ENCODE data around the gene ST6GALNAC5.

ST6GALNAC5 gene

DNA sequence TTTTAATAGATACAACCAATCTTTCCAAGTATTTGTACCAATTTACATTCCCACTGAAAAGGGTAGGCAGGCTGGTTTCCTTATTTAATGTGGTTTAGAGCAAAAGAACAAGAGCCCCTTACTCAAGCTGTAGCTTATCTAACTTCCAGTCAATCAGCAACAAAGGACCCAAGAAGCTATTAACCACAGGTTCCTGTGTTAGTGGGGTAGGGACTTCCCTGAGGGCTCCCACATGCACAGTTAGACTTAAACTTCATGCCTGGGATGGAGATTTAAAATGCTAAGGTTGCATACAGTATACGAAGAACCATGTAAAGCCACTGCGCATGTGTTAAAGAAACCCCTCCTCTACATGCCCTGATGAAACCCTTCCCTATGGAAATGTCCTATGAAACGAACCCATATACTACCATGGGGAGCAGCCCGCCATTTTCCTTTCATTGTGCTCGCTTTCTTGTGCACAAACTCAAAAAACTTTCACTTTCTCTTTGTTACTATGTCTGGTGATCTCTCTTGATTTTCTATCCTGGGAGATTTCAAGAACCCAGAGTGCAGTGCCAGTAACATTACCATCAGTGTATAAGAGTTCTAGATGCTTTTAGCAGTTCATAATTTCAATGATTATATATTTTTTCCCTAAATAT, 23.3 kb upstream of the ST6GALNAC5 start:
- Histone ChIP-seq H3K9me3 (ENCODE audit: low read length) (no peaks in the 10 kb centered on the region), H3K4me1 (ENCODE audit: insufficient read depth, low read length) (no peaks in the 10 kb centered on the region), H3K36me3 (ENCODE audit: insufficient read depth, low read length) (no peaks in the 10 kb centered on the region), H3K27me3 (ENCODE audit: insufficient read depth, low read length) (no peaks in the 10 kb centered on the region), H2AFZ (ENCODE audit: low read depth, low read length) (no peak overlapping the region), H3K4me3 (ENCODE audit: low read length) (no peak overlapping the region)

DNA sequence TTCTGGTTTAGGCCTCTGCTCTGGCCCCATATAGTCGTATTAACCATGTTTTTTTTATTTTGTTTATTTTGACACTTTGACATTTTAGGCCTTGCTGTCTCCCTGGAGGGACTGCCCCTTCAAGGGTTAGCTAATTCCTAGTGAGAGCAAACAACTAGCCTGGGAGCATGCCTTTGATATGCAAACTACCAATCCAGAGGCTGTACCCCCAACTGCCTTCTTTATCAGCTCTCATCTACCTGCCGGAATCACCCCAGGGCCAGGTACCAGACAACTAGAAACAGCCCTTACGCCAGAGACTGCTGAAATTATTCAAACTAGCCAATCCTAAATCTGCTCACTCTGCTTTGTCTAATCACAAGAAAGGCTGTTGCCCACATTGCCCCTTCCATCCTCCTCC, 13.0 kb upstream of the ST6GALNAC5 start:
- no peaks in the 10 kb centered on the region for H3K9me3 ChIP-seq (ENCODE audit: low read length)
- H3K4me1 ChIP-seq (ENCODE audit: insufficient read depth, low read length): peaks cover 8% of the 10 kb centered on the region
- no peaks in the 10 kb centered on the region for H3K27me3 ChIP-seq (ENCODE audit: insufficient read depth, low read length)
- no peak overlapping the region for H3K4me3 ChIP-seq (ENCODE audit: low read length)
- H3K36me3 ChIP-seq (ENCODE audit: insufficient read depth, low read length): no peaks in the 10 kb centered on the region
- no peak overlapping the region for H2AFZ ChIP-seq (ENCODE audit: low read depth, low read length)

DNA sequence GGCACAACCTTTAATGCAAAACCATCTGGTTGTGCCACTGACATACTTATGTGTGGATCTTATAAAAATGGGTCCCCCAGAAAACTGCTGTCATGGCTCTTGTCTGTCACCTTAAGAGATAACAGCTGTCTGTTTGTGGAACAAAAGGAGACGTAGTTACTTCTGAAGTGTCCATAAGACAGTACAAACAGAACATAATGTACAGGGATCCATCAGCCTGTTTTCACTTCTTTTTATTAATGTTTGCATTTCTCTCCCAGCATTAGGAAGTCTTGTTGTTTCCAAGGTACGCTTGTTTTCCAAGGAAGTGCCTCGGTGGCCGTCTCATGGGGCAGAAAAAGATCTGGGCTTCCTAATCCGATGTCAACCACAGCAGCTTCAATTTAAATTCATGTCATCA, 11.2 kb upstream of the ST6GALNAC5 start:
- no peak overlapping the region for H3K4me3 ChIP-seq (ENCODE audit: low read length)
- H3K36me3 ChIP-seq (ENCODE audit: insufficient read depth, low read length): no peaks in the 10 kb centered on the region
- H2AFZ ChIP-seq (ENCODE audit: low read depth, low read length): no peak overlapping the region
- no peaks in the 10 kb centered on the region for H3K9me3 ChIP-seq (ENCODE audit: low read length)
- H3K27me3 ChIP-seq (ENCODE audit: insufficient read depth, low read length): no peaks in the 10 kb centered on the region
- peaks cover 8% of the 10 kb centered on the region for H3K4me1 ChIP-seq (ENCODE audit: insufficient read depth, low read length)

DNA sequence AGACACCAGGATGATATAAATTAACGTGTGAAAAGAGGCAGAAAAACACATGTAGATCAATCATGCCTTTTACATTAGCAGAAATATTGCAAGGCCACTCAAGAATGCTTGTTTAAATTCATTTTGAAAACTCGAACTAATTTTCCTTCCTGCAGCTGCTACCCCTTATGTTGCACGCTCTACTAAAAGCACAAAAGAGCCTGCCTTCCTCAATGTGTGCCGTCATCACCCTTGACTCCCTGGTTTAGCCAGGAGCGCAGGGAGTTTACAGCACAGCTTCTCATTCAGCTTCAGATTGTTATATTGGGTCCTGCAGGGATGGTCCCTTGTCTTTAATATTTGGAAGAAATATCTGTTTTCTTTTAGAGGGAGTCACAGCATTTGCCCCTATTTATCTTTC, 10.1 kb upstream of the ST6GALNAC5 start:
- Histone ChIP-seq H3K4me1 (ENCODE audit: insufficient read depth, low read length) (peaks cover 8% of the 10 kb centered on the region), H2AFZ (ENCODE audit: low read depth, low read length) (no peak overlapping the region), H3K4me3 (ENCODE audit: low read length) (no peak overlapping the region), H3K36me3 (ENCODE audit: insufficient read depth, low read length) (no peaks in the 10 kb centered on the region), H3K27me3 (ENCODE audit: insufficient read depth, low read length) (no peaks in the 10 kb centered on the region), H3K9me3 (ENCODE audit: low read length) (no peaks in the 10 kb centered on the region)

DNA sequence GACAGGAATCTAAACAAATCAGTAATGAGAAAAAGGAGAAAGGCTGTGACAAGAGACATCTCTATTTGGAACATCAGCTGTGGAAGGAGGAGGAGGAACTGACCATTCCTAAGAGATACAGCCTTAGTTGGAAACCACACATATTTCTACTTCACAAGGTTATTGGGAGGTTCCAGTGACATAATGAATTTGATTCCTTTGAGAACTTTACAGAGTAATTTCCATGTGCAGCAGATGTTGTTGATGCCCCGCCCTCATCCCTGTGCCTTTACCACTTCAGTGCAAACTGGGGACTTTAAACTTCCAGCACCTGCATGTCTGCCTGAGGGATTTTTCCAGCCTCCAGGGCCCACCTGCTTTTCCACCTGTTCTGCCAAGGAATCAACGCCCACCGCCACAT, 9.3 kb upstream of the ST6GALNAC5 start:
- Histone ChIP-seq H3K36me3 (ENCODE audit: insufficient read depth, low read length) (no peaks in the 10 kb centered on the region), H3K4me3 (ENCODE audit: low read length) (no peak overlapping the region), H3K4me1 (ENCODE audit: insufficient read depth, low read length) (peaks cover 8% of the 10 kb centered on the region), H3K27me3 (ENCODE audit: insufficient read depth, low read length) (no peaks in the 10 kb centered on the region), H2AFZ (ENCODE audit: low read depth, low read length) (no peak overlapping the region), H3K9me3 (ENCODE audit: low read length) (no peaks in the 10 kb centered on the region)

DNA sequence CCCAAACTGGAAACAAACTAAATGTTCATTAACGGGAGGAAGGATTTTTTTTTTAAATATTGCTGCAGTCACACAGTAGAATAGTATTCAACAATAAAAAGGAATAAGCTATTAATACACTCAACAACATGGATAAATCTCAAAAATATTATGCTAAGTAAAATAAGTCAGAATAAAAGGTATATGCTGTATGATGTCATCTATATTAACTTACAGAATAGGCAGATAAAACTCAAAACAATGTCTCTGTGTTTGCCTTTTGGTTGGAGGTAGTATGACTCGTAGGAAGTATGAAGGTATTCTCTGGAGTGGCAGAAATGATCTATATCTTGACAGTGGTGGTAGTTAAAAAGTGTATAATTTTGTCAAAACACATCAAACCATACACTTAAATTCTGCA, 6.1 kb upstream of the ST6GALNAC5 start:
- peaks cover 8% of the 10 kb centered on the region for H3K4me1 ChIP-seq (ENCODE audit: insufficient read depth, low read length)
- H2AFZ ChIP-seq (ENCODE audit: low read depth, low read length): no peak overlapping the region
- H3K27me3 ChIP-seq (ENCODE audit: insufficient read depth, low read length): no peaks in the 10 kb centered on the region
- no peaks in the 10 kb centered on the region for H3K36me3 ChIP-seq (ENCODE audit: insufficient read depth, low read length)
- H3K4me3 ChIP-seq (ENCODE audit: low read length): no peak overlapping the region
- no peaks in the 10 kb centered on the region for H3K9me3 ChIP-seq (ENCODE audit: low read length)

DNA sequence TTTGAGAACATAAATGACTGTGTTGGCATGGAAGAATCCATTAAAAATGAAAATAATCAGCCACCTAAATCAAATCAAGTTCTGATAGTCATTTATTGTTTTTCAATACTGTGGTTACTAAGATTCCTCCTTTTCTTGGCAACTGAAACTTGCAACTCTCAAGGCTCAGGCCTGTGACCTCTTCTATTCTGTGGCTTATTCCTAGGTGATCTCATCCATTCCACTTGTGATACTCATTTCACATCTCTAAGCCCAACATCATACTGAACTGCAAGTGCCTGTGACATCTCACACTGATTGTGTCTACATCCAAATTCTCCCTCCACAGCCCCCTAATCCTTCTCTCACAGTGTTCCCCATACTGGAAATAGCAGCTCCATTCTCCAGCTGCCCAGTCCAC, 4.8 kb upstream of the ST6GALNAC5 start:
- H3K9me3 ChIP-seq (ENCODE audit: low read length): no peaks in the 10 kb centered on the region
- no peak overlapping the region for H2AFZ ChIP-seq (ENCODE audit: low read depth, low read length)
- no peaks in the 10 kb centered on the region for H3K36me3 ChIP-seq (ENCODE audit: insufficient read depth, low read length)
- H3K4me1 ChIP-seq (ENCODE audit: insufficient read depth, low read length): peaks cover 3% of the 10 kb centered on the region
- H3K27me3 ChIP-seq (ENCODE audit: insufficient read depth, low read length): no peaks in the 10 kb centered on the region
- H3K4me3 ChIP-seq (ENCODE audit: low read length): no peak overlapping the region

DNA sequence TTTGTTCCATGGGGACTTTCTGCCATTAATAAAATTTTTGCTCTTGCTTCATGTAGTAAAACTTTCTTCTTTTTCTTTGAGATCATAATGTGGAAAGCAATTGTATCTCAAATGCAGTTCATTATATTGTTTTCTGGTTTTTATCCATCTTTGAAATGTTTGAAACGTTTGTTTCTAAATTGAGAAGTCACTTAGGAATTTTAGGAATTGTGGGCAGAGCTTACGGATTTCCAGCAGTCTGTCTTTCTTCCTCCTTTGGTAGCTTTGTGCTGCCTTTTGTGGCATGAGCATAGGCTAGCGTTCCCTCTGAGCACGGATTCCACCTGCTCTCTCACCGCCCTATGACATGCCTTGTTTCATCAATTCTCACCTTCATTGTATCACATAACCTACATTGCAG, 2.9 kb upstream of the ST6GALNAC5 start:
- Histone ChIP-seq H3K9me3 (ENCODE audit: low read length) (no peaks in the 10 kb centered on the region), H3K27me3 (ENCODE audit: insufficient read depth, low read length) (no peaks in the 10 kb centered on the region), H3K4me3 (ENCODE audit: low read length) (no peak overlapping the region), H2AFZ (ENCODE audit: low read depth, low read length) (no peak overlapping the region), H3K36me3 (ENCODE audit: insufficient read depth, low read length) (no peaks in the 10 kb centered on the region), H3K4me1 (ENCODE audit: insufficient read depth, low read length) (peaks cover 9% of the 10 kb centered on the region)

DNA sequence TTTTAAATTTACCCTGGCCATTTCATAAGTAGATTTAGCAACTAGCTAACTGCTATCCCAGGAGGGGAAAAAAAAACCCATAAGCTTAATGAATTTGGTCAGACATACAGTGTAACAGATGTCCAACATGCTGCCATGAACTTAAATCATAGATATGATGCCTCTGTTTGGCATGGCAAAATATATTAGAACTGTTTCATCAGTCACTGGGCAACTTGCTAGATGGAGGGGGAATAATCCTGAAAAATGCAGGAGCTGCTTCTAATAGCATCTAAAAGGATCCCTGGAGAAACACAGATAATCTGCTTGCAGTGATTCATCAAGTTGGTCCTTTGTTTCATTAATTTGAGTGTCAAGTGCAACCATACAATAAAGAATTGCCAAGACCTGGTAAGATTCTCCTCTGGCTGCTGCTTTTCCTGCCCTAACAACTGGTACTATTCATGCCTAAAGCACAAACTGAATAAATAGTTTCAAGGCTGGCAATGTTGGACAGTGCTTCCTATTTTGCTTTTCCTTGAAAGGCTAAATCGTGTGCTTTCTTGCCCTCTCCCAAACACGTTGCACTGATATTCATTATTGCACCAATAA, 1.5 kb upstream of the ST6GALNAC5 start:
- Histone ChIP-seq H3K4me3 (ENCODE audit: low read length) (no peak overlapping the region), H2AFZ (ENCODE audit: low read depth, low read length) (no peak overlapping the region), H3K4me1 (ENCODE audit: insufficient read depth, low read length) (peaks cover 14% of the 10 kb centered on the region), H3K36me3 (ENCODE audit: insufficient read depth, low read length) (no peaks in the 10 kb centered on the region), H3K9me3 (ENCODE audit: low read length) (no peaks in the 10 kb centered on the region), H3K27me3 (ENCODE audit: insufficient read depth, low read length) (no peaks in the 10 kb centered on the region)

DNA sequence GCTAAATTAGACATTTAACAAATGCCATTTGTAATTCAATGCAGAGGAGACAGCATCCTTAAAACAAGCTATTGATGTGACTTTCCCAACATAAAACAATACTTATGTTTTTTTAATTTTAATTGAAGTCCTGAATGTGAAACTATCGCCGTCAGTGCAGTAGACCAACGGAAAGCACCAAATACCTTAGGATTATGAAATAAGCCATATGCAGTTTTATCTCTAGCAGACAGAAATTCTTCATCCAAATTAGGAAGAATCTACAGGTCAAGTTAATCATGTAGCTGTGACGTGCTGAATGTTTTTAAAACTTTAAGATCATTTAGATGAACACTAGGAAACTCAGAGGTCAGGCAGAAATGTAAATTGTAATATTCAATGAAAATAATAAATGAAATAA, 714 bp upstream of the ST6GALNAC5 start:
- Histone ChIP-seq H3K4me3 (ENCODE audit: low read length) (no peak overlapping the region), H2AFZ (ENCODE audit: low read depth, low read length) (no peak overlapping the region), H3K36me3 (ENCODE audit: insufficient read depth, low read length) (peaks cover 2% of the 10 kb centered on the region), H3K9me3 (ENCODE audit: low read length) (no peaks in the 10 kb centered on the region), H3K27me3 (ENCODE audit: insufficient read depth, low read length) (no peaks in the 10 kb centered on the region), H3K4me1 (ENCODE audit: insufficient read depth, low read length) (peaks cover 14% of the 10 kb centered on the region)

DNA sequence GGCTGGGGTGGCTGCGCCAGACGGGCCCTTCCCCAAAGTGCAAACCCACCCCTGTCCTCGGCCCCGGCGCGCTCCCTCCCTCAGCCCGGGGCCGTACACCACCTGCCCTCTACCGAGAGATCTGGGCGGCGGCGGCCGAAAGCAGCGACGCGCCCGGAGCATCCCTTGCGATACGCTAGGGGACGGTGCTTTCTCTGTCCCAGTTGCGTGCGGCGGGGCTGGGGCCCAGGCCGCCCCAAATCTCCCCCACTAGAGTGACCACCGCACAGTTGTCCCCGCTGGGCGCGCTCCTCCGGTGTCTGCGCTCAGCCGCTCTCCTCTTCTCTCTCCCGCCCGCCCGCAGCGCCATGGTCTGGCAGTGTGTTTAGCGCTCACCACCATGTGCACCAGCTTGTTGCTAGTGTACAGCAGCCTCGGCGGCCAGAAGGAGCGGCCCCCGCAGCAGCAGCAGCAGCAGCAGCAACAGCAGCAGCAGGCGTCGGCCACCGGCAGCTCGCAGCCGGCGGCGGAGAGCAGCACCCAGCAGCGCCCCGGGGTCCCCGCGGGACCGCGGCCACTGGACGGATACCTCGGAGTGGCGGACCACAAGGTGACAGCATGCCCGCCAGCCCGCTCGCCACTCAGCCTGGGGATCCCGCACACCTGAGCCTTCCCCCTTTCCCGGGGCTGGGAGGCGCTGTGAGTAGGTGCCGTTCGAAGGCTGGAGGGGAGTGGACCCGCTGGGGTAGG, 1.0 kb downstream of the ST6GALNAC5 start:
- no peaks in the 10 kb centered on the region for H3K27me3 ChIP-seq (ENCODE audit: insufficient read depth, low read length)
- peak overlapping the region; percentile 99 for H2AFZ ChIP-seq (ENCODE audit: low read depth, low read length)
- H3K4me3 ChIP-seq (ENCODE audit: low read length): peak overlapping the region; percentile 84
- H3K36me3 ChIP-seq (ENCODE audit: insufficient read depth, low read length): peaks cover 5% of the 10 kb centered on the region
- H3K4me1 ChIP-seq (ENCODE audit: insufficient read depth, low read length): peaks cover 14% of the 10 kb centered on the region
- peaks cover 4% of the 10 kb centered on the region for H3K9me3 ChIP-seq (ENCODE audit: low read length)

DNA sequence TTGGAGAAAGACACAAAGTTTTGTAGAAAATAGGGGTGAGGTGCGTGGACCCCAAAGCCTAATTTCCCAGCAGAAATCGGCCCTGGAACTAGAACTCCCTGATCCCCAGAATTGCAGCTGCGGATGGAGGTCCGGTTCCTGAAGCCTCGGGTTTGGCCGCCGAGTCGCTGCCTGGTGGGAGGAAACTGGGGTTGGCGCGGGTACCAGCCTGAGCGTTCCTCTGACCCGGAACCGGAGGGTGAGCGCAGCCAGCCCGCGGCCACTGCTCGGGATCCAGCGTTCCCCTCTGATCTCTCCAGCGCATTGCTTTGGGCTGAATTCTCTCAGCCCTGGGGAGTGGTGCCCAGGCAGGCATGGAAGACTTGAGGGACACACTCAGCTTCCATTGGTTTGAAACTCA, 1.6 kb downstream of the ST6GALNAC5 start:
- H3K9me3 ChIP-seq (ENCODE audit: low read length): peaks cover 4% of the 10 kb centered on the region
- peak overlapping the region; percentile 84 for H3K4me3 ChIP-seq (ENCODE audit: low read length)
- peaks cover 5% of the 10 kb centered on the region for H3K36me3 ChIP-seq (ENCODE audit: insufficient read depth, low read length)
- H3K4me1 ChIP-seq (ENCODE audit: insufficient read depth, low read length): peaks cover 14% of the 10 kb centered on the region
- peak overlapping the region; percentile 99 for H2AFZ ChIP-seq (ENCODE audit: low read depth, low read length)
- no peaks in the 10 kb centered on the region for H3K27me3 ChIP-seq (ENCODE audit: insufficient read depth, low read length)

DNA sequence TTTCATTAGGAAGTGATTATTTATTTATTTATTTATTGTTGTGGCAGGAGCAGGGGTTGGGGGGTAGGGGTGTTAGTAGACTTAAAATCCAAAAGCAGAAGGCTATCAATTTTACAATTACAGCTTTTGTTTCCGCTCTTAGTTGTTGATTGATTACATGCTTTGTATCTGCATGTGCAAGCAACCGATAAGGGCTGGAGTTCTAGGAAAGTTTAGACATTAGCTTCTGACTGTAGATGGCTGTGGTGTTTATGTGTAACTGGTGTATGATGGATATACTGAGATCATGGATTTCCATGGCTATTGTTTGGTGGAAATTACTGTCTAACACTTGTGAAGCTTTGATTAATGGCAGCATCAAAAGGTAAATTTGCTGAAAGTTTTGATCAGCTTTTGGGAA, 2.8 kb downstream of the ST6GALNAC5 start:
- H3K27me3 ChIP-seq (ENCODE audit: insufficient read depth, low read length): no peaks in the 10 kb centered on the region
- H3K4me3 ChIP-seq (ENCODE audit: low read length): no peak overlapping the region
- H3K9me3 ChIP-seq (ENCODE audit: low read length): peaks cover 4% of the 10 kb centered on the region
- no peak overlapping the region for H2AFZ ChIP-seq (ENCODE audit: low read depth, low read length)
- peaks cover 5% of the 10 kb centered on the region for H3K36me3 ChIP-seq (ENCODE audit: insufficient read depth, low read length)
- peaks cover 14% of the 10 kb centered on the region for H3K4me1 ChIP-seq (ENCODE audit: insufficient read depth, low read length)
